Panc1 (cell line): ENCODE results near the gene CLIC4.

Experiments
- CTCF ChIP-seq: fragments of 450-650 bp; IDR thresholded peaks from 2 replicates; pipeline ENCODE4 v1.5.1; 2017; ENCODE audit warnings: mild to moderate bottlenecking
- SIN3A ChIP-seq: IDR thresholded peaks from 2 replicates; pipeline ENCODE4 v1.6.1; 2012; ENCODE audit warnings: low read depth, mild to moderate bottlenecking, low read length, moderate library complexity, borderline replicate concordance; ENCODE audit not compliant: insufficient read depth

GRCh38 chr1:24727501-24728216, 17.6 kb upstream of the CLIC4 start:
- TF ChIP-seq CTCF (no peak), SIN3A (no peak)
